GM18858 (cell line): ENCODE results near the gene FAM25G.

ENCODE experiments used
- ATAC-seq: cut with Tn5 transposase; IDR thresholded peaks from one replicate; pipeline ENCODE4 v1.9.1; 2021; ENCODE audit not compliant: unreplicated experiment

FAM25G gene

GRCh38 chr10:47449102-47449978 lies 42.2 kb downstream of the FAM25G start:
- ATAC-seq: no peak

GRCh38 chr10:47447705-47448104 lies 43.8 kb downstream of the FAM25G start:
- ATAC-seq: no peak

GRCh38 chr10:47447209-47447608 lies 44.3 kb downstream of the FAM25G start:
- no peak for ATAC-seq

- no peak for ATAC-seq
Observed at GRCh38 chr10:47445720-47446119, 45.8 kb downstream of the FAM25G start.

- no peak for ATAC-seq
Observed at GRCh38 chr10:47444047-47444446, 47.5 kb downstream of the FAM25G start.

- no peak for ATAC-seq
Observed at GRCh38 chr10:47443145-47443544, 48.4 kb downstream of the FAM25G start.

GRCh38 chr10:47442351-47442750 lies 49.1 kb downstream of the FAM25G start:
- ATAC-seq: no peak

GRCh38 chr10:47441938-47442337 lies 49.6 kb downstream of the FAM25G start:
- no peak for ATAC-seq

- no peak for ATAC-seq
Observed at GRCh38 chr10:47440207-47440606, 51.3 kb downstream of the FAM25G start.

GRCh38 chr10:47438857-47439474 lies 52.5 kb downstream of the FAM25G start:
- no peak for ATAC-seq
